HepG2 (cell line): ENCODE data around the gene USP35. TPM values are rescaled to one million over a fixed set of nuclear protein-coding genes. Genes with fewer than 3 reads are reported as not detected.

Experiments used
- BRF2 ChIP-seq: sonication (generic); formaldehyde crosslinking; IDR thresholded peaks from 2 replicates; pipeline ENCODE4 v1.8.1; 2022; ENCODE audit warnings: mild to moderate bottlenecking, missing genetic modification reagents
- GMEB2 ChIP-seq: IDR thresholded peaks from 2 replicates; pipeline ENCODE4 v1.6.1; 2016; ENCODE audit warnings: missing biosample characterization, missing genetic modification reagents, low read depth
- IRF1 ChIP-seq: sonication (generic); formaldehyde crosslinking; IDR thresholded peaks from 2 replicates; pipeline ENCODE4 v1.4.0; 2020; ENCODE audit warnings: low read depth, mild to moderate bottlenecking, missing genetic modification reagents
- JARID2 ChIP-seq: sonication (generic); formaldehyde crosslinking; IDR thresholded peaks from 2 replicates; pipeline ENCODE4 v1.8.1; 2023; ENCODE audit warnings: missing genetic modification reagents, inconsistent platforms; ENCODE audit not compliant: insufficient replicate concordance
- KDM3A ChIP-seq: IDR thresholded peaks from 2 replicates; pipeline ENCODE4 v1.6.1; 2018; ENCODE audit warnings: low read depth, missing compliant biosample characterization
- KDM5A ChIP-seq: fragments of 200-600 bp; sonication (generic); IDR thresholded peaks from 2 replicates; pipeline ENCODE4 v1.7.0; 2018; ENCODE audit warnings: antibody characterized with exemption, mild to moderate bottlenecking, low read length, borderline replicate concordance
- KDM5B ChIP-seq: sonication (generic); formaldehyde crosslinking; IDR thresholded peaks from 2 replicates; pipeline ENCODE4 v1.4.0; 2020; ENCODE audit warnings: missing genetic modification reagents, mild to moderate bottlenecking, borderline replicate concordance
- MIER2 ChIP-seq: IDR thresholded peaks from 2 replicates; pipeline ENCODE4 v1.6.1; 2016; ENCODE audit warnings: missing biosample characterization, missing genetic modification reagents
- NR2F1 ChIP-seq, 2 experiments: fragments of 450-650 bp in 1 of 2; formaldehyde crosslinking in 1 of 2; IDR thresholded peaks; 2 replicates each; pipeline versions ENCODE4 v1.5.0 to v1.6.1; 2016 to 2020; ENCODE audit warnings: mild to moderate bottlenecking in 1 of 2, missing compliant biosample characterization in 1 of 2, missing genetic modification reagents in 1 of 2, moderate library complexity in 1 of 2
- RERE ChIP-seq: IDR thresholded peaks from 2 replicates; pipeline ENCODE4 v1.6.1; 2016; ENCODE audit warnings: low read depth, missing genetic modification reagents, missing compliant biosample characterization
- RNF2 ChIP-seq: fragments of 450-650 bp; conservative IDR thresholded peaks from 2 replicates; pipeline ENCODE4 v1.6.1; 2016; ENCODE audit warnings: low read depth
- ZNF333 ChIP-seq: sonication (generic); formaldehyde crosslinking; IDR thresholded peaks from 2 replicates; pipeline ENCODE4 v1.4.0; 2020; ENCODE audit warnings: mild to moderate bottlenecking, missing genetic modification reagents, borderline replicate concordance
- ZNF33A ChIP-seq: sonication (generic); formaldehyde crosslinking; IDR thresholded peaks from 2 replicates; pipeline ENCODE4 v1.5.1; 2020; ENCODE audit warnings: missing genetic modification reagents, mild to moderate bottlenecking, moderate library complexity, borderline replicate concordance
- ZNF367 ChIP-seq: sonication (generic); formaldehyde crosslinking; IDR thresholded peaks from 2 replicates; pipeline ENCODE4 v1.4.0; 2020; ENCODE audit warnings: missing genetic modification reagents, borderline replicate concordance
- ZNF431 ChIP-seq: sonication (generic); formaldehyde crosslinking; IDR thresholded peaks from 2 replicates; pipeline ENCODE4 v1.9.0; 2022; ENCODE audit warnings: missing genetic modification reagents, low read depth, mild to moderate bottlenecking, borderline replicate concordance
- ZNF510 ChIP-seq: sonication (generic); formaldehyde crosslinking; IDR thresholded peaks from 2 replicates; pipeline ENCODE4 v1.4.0; 2020; ENCODE audit warnings: low read depth, mild to moderate bottlenecking, missing genetic modification reagents
- ZNF577 ChIP-seq: sonication (generic); formaldehyde crosslinking; IDR thresholded peaks from 2 replicates; pipeline ENCODE4 v1.4.0; 2020; ENCODE audit warnings: mild to moderate bottlenecking, low read depth, missing genetic modification reagents, borderline replicate concordance
- ZNF629 ChIP-seq: sonication (generic); formaldehyde crosslinking; conservative IDR thresholded peaks from 2 replicates; pipeline ENCODE4 v1.5.0; 2020; ENCODE audit warnings: missing genetic modification reagents
- ZNF674 ChIP-seq: sonication (generic); formaldehyde crosslinking; IDR thresholded peaks from 2 replicates; pipeline ENCODE4 v1.5.0; 2020; ENCODE audit warnings: low read depth, mild to moderate bottlenecking, missing genetic modification reagents
- polyA plus RNA-seq, 8 experiments: library from polyadenylated mRNA; depleted of rRNA in 3 of 8; stranded (reverse) in 7 of 8; unstranded in 1 of 8; fragments of >200 nt; fragmentation: Illumina TruSeq in 4 of 8; extraction: Trizol in 4 of 8; gene quantifications; 2 replicates each; pipeline versions ENCODE4 v1.2.1 to v1.2.3, GENCODE V29; 2011 to 2016; ENCODE audit warnings: low read depth in 4 of 8, missing spikeins in 1 of 8, mixed read lengths in 1 of 8; ENCODE audit not compliant: insufficient read depth in 1 of 8
- total RNA-seq, 5 experiments: library from RNA; depleted of rRNA; stranded (reverse); fragments of >200 nt; fragmentation: Illumina TruSeq; extraction: Trizol; gene quantifications; 2 replicates each; pipeline ENCODE4 v1.2.3, GENCODE V29; 2016; ENCODE audit warnings: low read depth in 1 of 5

USP35 gene
- total and polyA plus RNA-seq, 2 of the 13 experiments (the other 11 are each of a cell fraction or from before 2014, with no cell fraction given): 4.6 to 7.7 TPM

- no peak for TF ChIP-seq ZNF510
- no peak for TF ChIP-seq MIER2 (CRISPR knock-in tag)
- TF ChIP-seq ZNF33A: no peak
- TF ChIP-seq ZNF674 (CRISPR knock-in tag): no peak
- TF ChIP-seq GMEB2 (CRISPR knock-in tag): no peak
- no peak for TF ChIP-seq RERE (CRISPR knock-in tag)
- TF ChIP-seq ZNF577 (CRISPR knock-in tag): no peak
- no peak for TF ChIP-seq KDM5B
- no peak for TF ChIP-seq ZNF367 (CRISPR knock-in tag)
- TF ChIP-seq BRF2 (CRISPR knock-in tag): no peak
- TF ChIP-seq JARID2 (CRISPR knock-in tag): no peak
- no peak for TF ChIP-seq KDM3A
- no peak for TF ChIP-seq KDM5A
- no peak for TF ChIP-seq RNF2
- TF ChIP-seq IRF1 (CRISPR knock-in tag): no peak
- TF ChIP-seq ZNF629 (CRISPR knock-in tag): peak; percentile 76
- TF ChIP-seq ZNF431 (CRISPR knock-in tag): no peak
- no peak for TF ChIP-seq ZNF333 (CRISPR knock-in tag)
- TF ChIP-seq NR2F1 (CRISPR knock-in tag; IDR thresholded peaks at IDR 0.05): no peak
Observed at GRCh38 chr11:78170874-78171549, 17.7 kb upstream of the USP35 start (continued).
